Tongue (tissue), 2 donors: ENCODE results near the gene SREBF2. TPM values are rescaled to one million over a fixed set of nuclear protein-coding genes. Genes with fewer than 3 reads are reported as not detected.
"Not testable (repeated sequence)": the region's sequence is repeated elsewhere in the genome, so short reads cannot be mapped to it uniquely, and the experiment has no call there.

Source experiments
- DNase-seq: peaks from one replicate; pipeline ENCODE4 v3.0.0-alpha.2; 2015
- total RNA-seq: library from RNA; depleted of rRNA; stranded (reverse); fragments of >200 nt; gene quantifications from one replicate; pipeline ENCODE4 v1.2.3, GENCODE V29; 2014

SREBF2 gene
- total RNA-seq, 1 donor from 2014 or later = 47.6 TPM

GRCh38 chr22:41821471-41822316 is 11.2 kb upstream of the SREBF2 start:
- DNase-seq = no peak

DNA sequence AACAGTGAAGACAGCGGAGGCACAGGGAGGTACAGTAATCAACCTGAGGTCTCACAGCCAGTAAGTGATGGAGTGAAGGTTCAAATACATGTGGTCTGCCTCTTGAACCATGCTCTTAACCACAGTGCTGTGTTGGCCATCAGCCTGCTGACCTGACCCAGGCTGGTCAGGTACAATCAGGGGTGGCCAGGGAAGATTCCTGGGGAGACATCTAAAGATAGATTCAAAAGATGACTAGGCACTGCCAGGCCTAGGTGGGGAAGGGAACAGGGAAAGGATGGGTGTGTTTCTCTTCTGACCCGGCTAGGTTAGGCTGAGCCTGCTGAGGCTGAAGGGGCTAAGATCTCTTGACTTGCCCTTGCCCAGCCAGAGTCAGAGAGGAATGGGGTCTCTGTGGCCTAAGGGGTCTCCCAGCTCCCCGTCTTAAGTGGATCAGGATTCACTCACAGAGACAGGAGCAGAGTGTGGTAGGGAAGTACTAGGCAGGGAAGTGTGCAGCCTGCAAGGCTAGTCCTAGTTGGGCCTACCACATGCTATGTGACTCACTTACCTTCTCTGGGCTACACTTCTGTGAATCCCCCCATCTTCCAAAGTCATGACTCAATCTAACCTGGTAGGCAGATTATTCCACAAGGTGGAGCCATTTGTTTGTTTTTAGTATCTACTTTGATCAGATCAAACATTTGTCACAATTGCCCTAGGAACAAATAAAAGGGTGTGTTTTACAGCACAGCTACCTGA is 10.4 kb upstream of the SREBF2 start:
- DNase-seq = peak; percentile 55

GRCh38 chr22:41823797-41824196 is 9.1 kb upstream of the SREBF2 start:
- no peak for DNase-seq

- DNase-seq = no peak
Measured at GRCh38 chr22:41825376-41825775, 7.5 kb upstream of the SREBF2 start.

- no peak for DNase-seq
Measured at GRCh38 chr22:41826021-41826420, 6.9 kb upstream of the SREBF2 start.

DNA sequence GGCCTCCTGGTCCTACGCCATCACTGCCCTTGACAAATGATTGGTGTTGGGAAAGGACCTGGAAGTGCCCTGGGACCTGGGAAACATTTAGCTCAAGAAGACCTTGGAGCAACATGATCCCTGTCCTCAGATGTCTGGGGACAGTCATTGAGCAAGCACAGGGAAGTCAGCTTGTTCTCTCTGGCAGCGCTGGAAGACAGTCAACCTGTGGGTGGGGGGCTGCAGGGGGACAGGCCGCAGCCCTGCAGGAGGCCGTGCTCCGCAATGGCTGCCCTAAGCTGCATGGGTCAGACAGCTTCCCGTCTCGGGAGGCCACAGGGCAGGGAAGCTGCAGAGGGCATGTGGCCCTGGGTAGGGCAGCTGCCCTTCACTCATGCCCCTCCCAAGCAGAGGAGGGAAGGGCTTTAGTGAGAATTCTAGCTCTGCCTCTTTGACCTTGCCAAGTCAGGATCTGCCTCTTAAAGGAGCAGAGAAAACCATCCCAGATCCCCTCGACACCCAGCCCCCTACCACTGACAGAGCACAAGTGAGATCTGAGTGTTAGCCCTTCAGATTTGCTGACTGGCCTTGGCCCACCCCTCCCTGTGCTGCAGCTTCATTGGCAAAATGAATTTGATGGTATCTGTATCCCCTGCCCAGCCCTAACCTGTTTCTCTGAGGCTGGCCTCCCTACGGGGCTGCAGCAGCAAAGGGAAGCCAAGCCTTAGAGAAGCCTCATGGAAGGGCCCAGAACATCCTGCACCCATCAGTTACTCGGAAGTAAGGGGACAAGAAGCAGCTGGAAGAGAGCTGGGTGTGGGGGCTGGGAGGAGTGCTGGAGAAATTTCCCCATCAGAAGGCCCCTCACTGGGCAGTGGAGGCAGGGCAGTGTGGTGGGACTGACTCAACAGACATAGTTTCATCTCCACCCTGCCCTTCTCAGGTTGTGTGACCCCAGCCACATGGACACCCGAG is 6.2 kb upstream of the SREBF2 start:
- peak; percentile 45 for DNase-seq

DNA sequence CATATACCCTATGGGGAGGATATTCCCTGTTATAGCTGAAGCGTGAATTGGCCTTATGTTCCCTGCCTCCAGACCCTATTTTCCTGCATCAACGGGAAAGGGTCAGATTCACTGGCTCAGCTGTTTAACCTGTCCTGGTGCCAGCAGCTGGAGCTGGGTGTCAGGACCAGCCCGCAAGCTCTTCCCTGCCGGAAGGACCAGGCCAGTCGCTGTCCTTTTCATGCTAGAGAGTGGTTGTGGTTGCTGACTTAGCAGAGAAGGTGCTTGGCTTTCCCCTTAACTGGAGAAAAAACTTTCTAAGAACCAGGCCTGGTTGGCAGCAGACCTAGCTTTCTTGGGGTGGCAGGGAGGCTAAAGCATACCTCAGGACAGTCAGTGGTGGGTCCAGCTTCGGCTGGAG is 5.2 kb upstream of the SREBF2 start:
- peak; percentile 39 for DNase-seq

- DNase-seq = no peak
Measured at GRCh38 chr22:41828516-41828915, 4.4 kb upstream of the SREBF2 start.

GRCh38 chr22:41830174-41830573 is 2.7 kb upstream of the SREBF2 start:
- DNase-seq = no peak

- DNase-seq = peak; percentile 64
Measured at GRCh38 chr22:41831383-41831782, 1.5 kb upstream of the SREBF2 start.

DNA sequence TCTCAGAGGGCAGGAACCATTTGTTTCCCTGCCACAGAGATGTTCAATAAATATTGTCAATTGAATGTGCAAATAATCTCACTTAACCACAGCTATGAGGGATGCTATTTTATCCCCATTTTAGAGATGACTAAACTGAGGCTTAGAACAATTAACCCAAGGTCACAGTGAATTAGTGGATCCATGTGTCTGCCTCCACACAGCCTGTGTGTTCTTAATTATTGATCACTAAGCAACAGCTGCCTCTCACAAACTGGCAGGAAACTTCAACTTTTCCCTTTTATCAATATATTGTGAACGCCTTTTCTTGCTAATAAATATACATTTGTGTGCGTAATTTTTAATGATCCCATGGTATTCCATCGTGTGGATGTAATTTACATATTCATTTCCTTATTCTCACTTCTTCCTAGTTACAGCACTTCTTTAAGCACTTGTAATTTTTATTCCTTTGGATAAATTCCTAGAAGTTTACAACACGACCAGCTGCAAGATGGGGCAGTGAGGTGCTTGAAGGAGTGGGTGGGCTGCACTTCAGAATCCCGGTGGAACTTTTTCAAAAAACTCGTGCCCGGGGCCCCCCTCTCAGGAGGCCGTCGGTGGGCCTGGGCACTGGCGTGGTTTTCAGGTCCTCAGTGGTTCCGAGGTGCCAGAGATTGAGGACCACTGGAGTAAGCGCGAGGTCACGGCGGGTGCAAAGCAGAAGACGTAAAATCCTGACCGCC is 915 bp upstream of the SREBF2 start:
- no peak for DNase-seq

DNA sequence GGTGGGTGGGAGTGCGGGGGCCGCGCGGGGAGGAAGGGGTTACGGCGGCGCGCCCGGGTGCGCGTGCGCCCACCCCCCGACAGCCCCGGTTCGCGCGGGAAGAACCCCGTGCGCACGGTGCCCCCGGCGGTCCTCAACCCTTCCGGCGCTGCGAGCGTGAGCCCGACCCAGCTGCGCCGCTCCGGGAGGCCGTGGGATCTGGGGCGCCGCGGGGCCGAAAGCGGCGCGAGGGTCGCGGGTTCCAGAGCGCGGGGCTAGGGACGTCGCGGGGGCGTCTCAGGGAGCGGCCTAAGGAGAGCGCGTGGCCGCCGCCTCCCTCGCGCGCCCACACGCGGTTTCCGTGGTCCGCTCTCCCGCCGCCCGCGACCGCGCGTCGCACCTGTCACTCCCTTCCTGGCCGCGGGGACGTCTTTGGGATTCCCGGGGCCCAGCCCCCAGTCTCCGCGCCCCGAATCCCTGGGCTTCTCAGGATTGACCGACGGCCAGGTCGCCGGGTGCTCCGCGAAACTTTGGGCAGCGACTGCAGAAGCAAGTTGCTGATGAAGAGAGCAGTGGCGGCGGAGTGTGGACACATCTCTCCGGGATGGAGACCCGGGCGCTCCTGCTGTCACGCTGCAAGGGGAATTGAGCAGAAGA is 582 bp downstream of the SREBF2 start:
- DNase-seq = peak; percentile 67

DNA sequence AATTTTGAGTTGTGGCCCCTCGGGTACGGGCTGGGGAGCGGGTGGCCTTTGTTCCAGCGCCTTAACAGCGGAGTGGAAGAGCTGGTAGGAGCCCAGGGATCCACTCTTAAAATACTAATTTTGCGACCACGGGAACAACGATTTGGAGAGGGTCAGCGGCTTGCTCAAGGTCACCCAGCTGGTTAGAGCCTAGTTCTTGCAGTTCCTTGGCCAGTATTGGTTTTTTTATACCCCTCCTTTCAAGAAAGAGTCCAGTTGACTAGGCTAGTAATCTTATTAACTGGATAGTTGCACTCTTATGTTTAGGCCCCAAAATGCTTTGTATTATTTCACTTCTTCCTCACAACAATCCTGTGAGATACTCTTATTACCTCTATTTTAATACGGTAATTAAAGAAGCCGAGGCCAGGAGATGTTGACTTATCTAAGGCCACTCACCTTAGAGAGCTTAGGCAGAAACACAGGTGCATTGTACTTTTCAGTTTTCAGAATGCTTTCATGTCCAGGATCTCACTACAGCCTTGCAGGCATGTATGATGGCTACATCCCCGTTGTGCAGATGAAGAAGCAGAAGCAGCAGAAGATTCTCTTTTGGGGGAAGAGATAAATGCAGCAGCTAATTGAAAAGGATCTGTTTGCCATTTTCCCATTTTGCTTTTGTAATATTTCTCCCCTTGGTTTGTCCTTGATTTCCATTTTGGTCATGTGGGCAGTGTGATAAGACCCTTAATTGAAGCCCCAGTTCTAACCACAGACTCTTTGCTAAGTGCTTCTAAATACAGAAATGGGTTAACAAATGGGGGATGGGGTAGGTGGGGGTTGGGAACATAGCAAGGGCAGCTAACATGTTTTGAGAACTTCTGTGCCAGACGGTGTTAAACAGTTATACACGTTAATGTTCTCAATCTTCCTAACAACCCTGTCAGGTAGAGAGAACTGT is 1.4 kb downstream of the SREBF2 start:
- no peak for DNase-seq

- not testable (repeated sequence) for DNase-seq
Measured at GRCh38 chr22:41835462-41835861, 2.6 kb downstream of the SREBF2 start.

GRCh38 chr22:41836551-41836950 is 3.6 kb downstream of the SREBF2 start:
- no peak for DNase-seq

DNA sequence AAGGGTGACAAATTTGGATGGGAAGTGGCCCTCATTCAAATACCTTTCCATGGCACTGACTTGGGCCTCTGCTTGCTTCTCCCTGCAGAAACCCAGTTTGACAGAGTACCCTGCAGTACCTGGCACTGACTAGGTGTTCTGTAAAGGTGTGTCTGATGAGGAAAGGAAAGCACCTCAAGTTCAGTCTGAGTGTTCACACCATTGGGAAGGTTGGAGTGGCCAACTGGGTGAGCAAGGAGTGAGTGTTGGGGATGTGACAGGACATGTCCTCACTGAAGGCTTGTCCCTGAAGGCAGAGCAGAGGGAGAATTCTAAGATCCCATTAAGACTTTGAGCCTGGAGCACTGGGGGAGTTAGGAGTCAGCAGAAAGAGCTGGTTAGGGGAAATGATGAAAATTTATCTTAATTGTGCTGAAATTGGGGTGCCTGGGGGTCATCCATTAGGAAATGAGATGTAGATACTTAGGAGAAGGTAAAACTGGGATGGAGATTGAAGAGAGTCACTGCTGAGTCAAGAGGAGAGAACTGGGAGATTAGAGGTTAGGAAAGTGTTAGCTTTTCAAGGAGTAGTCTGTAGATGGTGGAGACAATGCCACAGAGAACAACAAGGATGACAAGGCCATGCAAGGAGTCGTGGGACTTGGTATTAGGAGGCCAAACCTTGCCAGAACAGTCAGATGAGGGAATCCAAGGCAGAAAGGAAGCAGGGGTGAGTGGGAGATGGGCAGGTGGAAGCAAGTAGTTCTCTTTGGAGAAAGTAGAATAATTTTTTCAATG is 6.1 kb downstream of the SREBF2 start:
- DNase-seq = no peak

- no peak for DNase-seq
Measured at GRCh38 chr22:41840216-41840615, 7.3 kb downstream of the SREBF2 start.

GRCh38 chr22:41841085-41841712 is 8.3 kb downstream of the SREBF2 start:
- no peak for DNase-seq
